GM04504 (cell line): Measurements from ENCODE around the gene HINT2.

Experiments
- DNase-seq: peaks from one replicate; pipeline ENCODE4 v3.0.0-alpha.2; 2012; ENCODE audit warnings: low read depth

Gene HINT2

GRCh38 chr9:35811381-35812024 lies 3.3 kb downstream of the HINT2 start:
- DNase-seq: no peak

- DNase-seq: no peak
Measured at GRCh38 chr9:35810122-35810521, 4.7 kb downstream of the HINT2 start.

GRCh38 chr9:35808433-35808832 lies 6.4 kb downstream of the HINT2 start:
- no peak for DNase-seq

DNA sequence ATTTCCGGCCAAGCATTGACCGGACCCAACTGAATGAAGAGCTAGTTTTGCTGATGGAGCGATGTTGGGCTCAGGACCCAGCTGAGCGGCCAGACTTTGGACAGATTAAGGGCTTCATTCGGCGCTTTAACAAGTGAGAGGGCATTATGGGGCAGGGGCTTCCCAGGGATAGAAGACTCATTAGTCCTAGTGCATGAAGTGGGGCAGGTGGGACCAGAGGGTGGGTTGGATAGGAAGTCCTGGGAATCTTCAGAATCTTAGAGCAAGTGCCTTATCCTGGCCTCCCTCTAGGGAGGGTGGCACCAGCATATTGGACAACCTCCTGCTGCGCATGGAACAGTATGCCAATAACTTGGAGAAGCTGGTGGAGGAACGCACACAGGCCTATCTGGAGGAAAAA lies 8.7 kb downstream of the HINT2 start:
- DNase-seq: no peak

GRCh38 chr9:35801328-35802128 lies 13.3 kb downstream of the HINT2 start:
- DNase-seq: no peak

GRCh38 chr9:35800530-35800929 lies 14.3 kb downstream of the HINT2 start:
- no peak for DNase-seq

DNA sequence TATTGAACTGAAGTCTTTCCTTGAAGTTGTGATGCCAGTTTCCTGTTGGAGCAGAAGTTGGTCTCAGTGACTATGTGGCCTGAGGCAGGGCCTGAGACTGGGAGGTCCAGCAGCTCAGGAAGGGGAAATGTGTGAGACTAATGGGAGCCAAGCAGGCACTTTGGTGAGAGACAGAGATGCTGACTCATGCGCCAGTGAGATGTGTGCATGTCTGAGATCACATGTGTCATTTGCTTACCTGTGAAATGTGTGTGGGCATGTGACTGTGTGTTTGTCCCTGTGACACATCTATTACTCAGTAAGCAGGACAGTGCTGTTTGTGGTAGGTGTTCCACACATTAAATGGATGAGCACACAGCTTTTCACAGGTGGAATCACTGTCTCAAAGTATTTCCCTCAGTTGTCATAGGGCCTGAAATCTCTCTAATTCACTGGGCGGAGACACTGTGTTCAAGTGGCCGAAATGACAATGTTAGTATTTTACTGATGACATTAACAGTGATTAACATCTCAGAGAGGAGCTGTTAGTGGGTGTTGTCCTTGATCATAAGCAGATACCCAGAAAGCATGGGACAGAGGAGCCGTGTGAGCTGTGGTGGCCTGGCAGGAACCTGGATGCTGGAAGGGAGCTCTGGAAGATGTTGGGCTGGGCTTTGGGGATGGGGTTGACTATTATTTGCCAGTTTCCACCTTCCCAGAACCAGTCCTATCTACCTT lies 16.0 kb downstream of the HINT2 start:
- no peak for DNase-seq

GRCh38 chr9:35797311-35798109 lies 17.3 kb downstream of the HINT2 start:
- DNase-seq: no peak

- no peak for DNase-seq
Measured at GRCh38 chr9:35795695-35796094, 19.1 kb downstream of the HINT2 start.

DNA sequence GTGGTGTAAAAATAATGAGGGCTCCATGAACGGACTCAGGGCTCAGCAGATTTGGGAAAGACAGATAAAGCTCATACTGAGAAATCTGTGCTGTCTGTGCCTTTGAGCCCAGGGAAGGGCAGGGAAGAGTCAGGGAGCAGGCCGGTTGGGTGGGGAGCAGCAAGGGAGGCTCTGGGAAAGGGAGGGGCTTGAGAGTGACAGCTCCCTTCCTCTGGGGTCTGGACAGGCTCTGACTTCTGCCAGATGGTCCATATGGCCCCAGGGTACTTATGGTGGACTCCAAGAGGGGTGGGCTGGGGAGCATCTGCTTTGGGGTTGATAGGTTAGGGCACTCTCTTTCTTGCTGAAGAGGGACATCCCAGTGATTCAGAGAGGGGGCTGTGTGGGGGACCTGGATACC lies 21.4 kb downstream of the HINT2 start:
- no peak for DNase-seq

- DNase-seq: no peak
Measured at GRCh38 chr9:35792826-35793225, 22.0 kb downstream of the HINT2 start.

GRCh38 chr9:35792024-35792813 lies 22.6 kb downstream of the HINT2 start:
- no peak for DNase-seq

GRCh38 chr9:35791297-35791921 lies 23.4 kb downstream of the HINT2 start, which contains the start of gene NPR2:
Gene NPR2 (plus strand): TSS chr9:35791591. CDS start chr9:35792409, 818 bp downstream.
- no peak for DNase-seq

DNA sequence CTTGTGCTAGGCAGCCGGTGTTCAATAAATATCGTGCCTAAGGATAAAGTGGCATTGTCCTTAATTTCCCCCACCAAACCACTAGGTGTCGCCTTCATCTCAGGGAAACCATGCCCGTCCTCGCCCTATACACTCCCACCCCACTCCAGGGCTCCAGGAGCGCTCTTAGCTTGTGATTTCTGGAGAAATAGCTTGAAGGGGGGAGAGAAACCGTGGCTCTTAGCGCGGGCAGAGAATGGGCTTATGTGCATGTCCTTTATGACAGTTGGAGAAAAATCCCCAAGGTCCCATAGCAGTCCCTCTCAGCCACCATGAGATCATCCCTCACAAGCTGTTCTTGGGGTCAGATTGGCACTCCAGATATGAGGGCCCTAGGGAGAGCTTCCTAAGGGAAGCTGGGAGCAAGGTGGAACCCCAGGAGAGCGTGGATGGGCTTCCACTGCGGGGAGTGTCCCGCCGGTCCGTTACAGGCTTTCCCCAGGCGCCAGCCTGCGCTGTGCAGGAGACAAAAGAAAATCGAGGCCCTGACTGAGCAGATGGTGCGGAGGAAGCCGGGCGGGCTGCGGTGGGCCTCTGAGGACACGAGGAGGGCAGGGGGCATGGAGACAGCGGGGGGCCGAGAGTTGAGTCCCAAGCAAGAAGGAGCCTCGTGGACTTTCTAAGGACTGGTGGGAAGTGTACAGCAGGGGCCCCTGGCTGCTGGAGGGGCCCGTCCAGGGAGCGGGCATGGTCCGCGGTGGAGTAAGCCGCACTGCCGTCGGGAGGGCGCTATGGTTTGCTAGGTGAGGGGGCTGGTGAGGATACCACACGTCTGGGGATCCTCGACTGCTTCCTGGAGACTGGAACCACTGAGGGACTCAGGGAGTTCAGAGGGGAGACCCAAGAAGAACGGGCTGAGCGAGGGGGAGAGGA lies 24.2 kb downstream of the HINT2 start:
- peak; percentile 60 for DNase-seq

- no peak for DNase-seq
Measured at GRCh38 chr9:35790025-35790384, 24.8 kb downstream of the HINT2 start.

DNA sequence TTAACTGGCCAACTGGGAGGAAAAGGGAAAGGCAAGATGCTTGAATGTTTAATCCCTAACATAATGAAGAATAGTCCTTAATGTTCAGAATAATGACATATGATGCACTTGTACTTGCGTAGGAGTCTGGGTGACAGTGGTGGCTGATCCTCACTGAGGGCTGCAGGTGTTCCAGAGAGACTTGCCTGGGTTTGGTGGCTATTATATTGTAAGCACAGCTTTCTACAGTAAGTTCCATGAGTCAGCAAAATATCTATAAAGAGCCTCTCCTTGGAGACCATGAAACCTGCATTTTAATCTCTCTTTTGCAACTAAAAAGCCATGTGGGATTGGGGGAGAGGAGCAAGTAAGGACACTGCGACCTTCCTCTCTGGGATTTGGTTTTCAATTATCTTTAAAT lies 25.3 kb downstream of the HINT2 start:
- DNase-seq: no peak

GRCh38 chr9:35783418-35783817 lies 31.4 kb downstream of the HINT2 start:
- DNase-seq: no peak

DNA sequence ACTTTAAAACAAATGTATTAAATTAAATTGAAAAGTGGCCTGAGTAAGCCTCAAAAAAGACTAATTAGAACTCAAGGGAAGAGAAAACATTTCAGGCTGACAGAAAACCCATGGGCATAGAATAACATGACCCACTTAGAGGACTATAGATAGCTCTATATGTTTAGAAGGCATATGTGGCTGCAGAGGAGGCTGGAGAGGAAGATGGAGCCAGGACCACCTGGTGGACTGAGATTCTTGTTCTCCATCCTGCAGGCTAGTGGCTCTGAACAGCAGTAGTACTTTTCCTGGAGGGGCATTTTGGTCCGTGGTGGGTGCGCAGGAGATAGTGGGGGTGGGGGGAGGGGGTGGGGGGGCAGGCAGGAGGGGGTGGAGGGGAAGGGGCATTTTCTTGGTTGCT lies 33.8 kb downstream of the HINT2 start:
- DNase-seq: no peak

DNA sequence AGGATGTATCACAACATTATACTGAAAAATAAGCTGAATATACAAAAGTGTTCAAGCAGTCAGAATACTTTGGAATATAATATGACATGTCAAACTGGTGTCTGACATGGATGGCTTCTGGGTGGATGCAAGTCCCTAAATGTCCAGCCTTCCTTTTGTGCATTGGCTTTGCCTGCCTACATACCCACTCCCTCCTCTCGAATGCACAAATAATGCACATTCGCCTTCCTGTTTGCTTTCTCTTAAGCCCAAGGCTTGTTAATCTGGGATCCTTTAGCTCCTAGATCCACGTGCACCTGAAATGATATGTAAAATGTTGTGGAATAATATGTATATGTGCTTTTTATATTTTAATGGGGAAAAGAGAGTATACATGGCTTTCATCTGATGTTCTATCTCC lies 36.3 kb downstream of the HINT2 start:
- DNase-seq: no peak

GRCh38 chr9:35776018-35776417 lies 38.8 kb downstream of the HINT2 start:
- no peak for DNase-seq
